HepG2 (cell line): ENCODE results near the gene ZBED6. TPM values are rescaled to one million over a fixed set of nuclear protein-coding genes. Genes with fewer than 3 reads are reported as not detected.
A peak's percentile ranks its signal among the peaks of the same experiment; 100 is the strongest.

Experiments
- EZH2 ChIP-seq: conservative IDR thresholded peaks from 2 replicates; pipeline ENCODE4 v1.6.1; 2012; ENCODE audit warnings: mild to moderate bottlenecking, low read depth, low read length, moderate library complexity
- LCORL ChIP-seq, 2 experiments: fragments of 450-650 bp in 1 of 2; sonication (generic) in 1 of 2; formaldehyde crosslinking in 1 of 2; IDR thresholded peaks; 2 replicates each; pipeline versions ENCODE4 v1.5.0 to v1.6.1; 2017 to 2020; ENCODE audit warnings: antibody characterized with exemption in 1 of 2, missing genetic modification reagents in 1 of 2
- MAFF ChIP-seq: IDR thresholded peaks from 2 replicates; pipeline ENCODE4 v1.6.1; 2011; ENCODE audit warnings: low read depth, low read length, improper control_type of control experiment
- MAFG ChIP-seq: sonication (generic); formaldehyde crosslinking; IDR thresholded peaks from 2 replicates; pipeline ENCODE4 v1.5.1; 2020; ENCODE audit warnings: mild to moderate bottlenecking, missing genetic modification reagents
- MTA1 ChIP-seq: sonication (generic); formaldehyde crosslinking; IDR thresholded peaks from 2 replicates; pipeline ENCODE4 v1.4.0; 2020; ENCODE audit warnings: missing genetic modification reagents, mild to moderate bottlenecking, borderline replicate concordance
- NFKB2 ChIP-seq: sonication (generic); formaldehyde crosslinking; IDR thresholded peaks from 2 replicates; pipeline ENCODE4 v1.4.0; 2020; ENCODE audit warnings: missing genetic modification reagents, borderline replicate concordance
- PHF21A ChIP-seq: sonication (generic); formaldehyde crosslinking; IDR thresholded peaks from 2 replicates; pipeline ENCODE4 v1.5.0; 2020; ENCODE audit warnings: mild to moderate bottlenecking, missing genetic modification reagents
- TAF1 ChIP-seq: sonication (generic); formaldehyde crosslinking; IDR thresholded peaks from 2 replicates; pipeline ENCODE4 v1.4.0; 2020; ENCODE audit warnings: missing genetic modification reagents
- TBP ChIP-seq: sonication (generic); formaldehyde crosslinking; IDR thresholded peaks from 2 replicates; pipeline ENCODE4 v1.5.0; 2020; ENCODE audit warnings: missing genetic modification reagents
- ZNF354B ChIP-seq: sonication (generic); formaldehyde crosslinking; IDR thresholded peaks from 2 replicates; pipeline ENCODE4 v1.8.0; 2022; ENCODE audit warnings: mild to moderate bottlenecking, missing genetic modification reagents
- ZNF615 ChIP-seq: sonication (generic); formaldehyde crosslinking; IDR thresholded peaks from 2 replicates; pipeline ENCODE4 v1.5.0; 2020; ENCODE audit warnings: mild to moderate bottlenecking, missing genetic modification reagents, borderline replicate concordance
- ZNF790 ChIP-seq: sonication (generic); formaldehyde crosslinking; IDR thresholded peaks from 2 replicates; pipeline ENCODE4 v1.8.0; 2022; ENCODE audit warnings: missing genetic modification reagents, mild to moderate bottlenecking, borderline replicate concordance
- polyA plus RNA-seq, 8 experiments: library from polyadenylated mRNA; depleted of rRNA in 3 of 8; stranded (reverse) in 7 of 8; unstranded in 1 of 8; fragments of >200 nt; fragmentation: Illumina TruSeq in 4 of 8; extraction: Trizol in 4 of 8; gene quantifications; 2 replicates each; pipeline versions ENCODE4 v1.2.1 to v1.2.3, GENCODE V29; 2011 to 2016; ENCODE audit warnings: low read depth in 4 of 8, missing spikeins in 1 of 8, mixed read lengths in 1 of 8; ENCODE audit not compliant: insufficient read depth in 1 of 8
- total RNA-seq, 5 experiments: library from RNA; depleted of rRNA; stranded (reverse); fragments of >200 nt; fragmentation: Illumina TruSeq; extraction: Trizol; gene quantifications; 2 replicates each; pipeline ENCODE4 v1.2.3, GENCODE V29; 2016; ENCODE audit warnings: low read depth in 1 of 5
- TF ChIP-seq, protein P1 (sequence below): sonication (generic); formaldehyde crosslinking; IDR thresholded peaks from 2 replicates; pipeline ENCODE4 v1.4.0; 2020; ENCODE audit warnings: mild to moderate bottlenecking, missing genetic modification reagents
- TF ChIP-seq, protein P2 (sequence below): sonication (generic); formaldehyde crosslinking; IDR thresholded peaks from 2 replicates; pipeline ENCODE4 v1.5.0; 2020; ENCODE audit warnings: mild to moderate bottlenecking, missing genetic modification reagents
- TF ChIP-seq, protein P3 (sequence below): IDR thresholded peaks from 2 replicates; pipeline ENCODE4 v1.6.1; 2016; ENCODE audit warnings: low read depth, missing genetic modification reagents, missing compliant biosample characterization

ZBED6 gene
- total and polyA plus RNA-seq, 2 of the 13 experiments (the other 11 are each of a cell fraction or from before 2014, with no cell fraction given), result 9.3 to 12.5 TPM

DNA sequence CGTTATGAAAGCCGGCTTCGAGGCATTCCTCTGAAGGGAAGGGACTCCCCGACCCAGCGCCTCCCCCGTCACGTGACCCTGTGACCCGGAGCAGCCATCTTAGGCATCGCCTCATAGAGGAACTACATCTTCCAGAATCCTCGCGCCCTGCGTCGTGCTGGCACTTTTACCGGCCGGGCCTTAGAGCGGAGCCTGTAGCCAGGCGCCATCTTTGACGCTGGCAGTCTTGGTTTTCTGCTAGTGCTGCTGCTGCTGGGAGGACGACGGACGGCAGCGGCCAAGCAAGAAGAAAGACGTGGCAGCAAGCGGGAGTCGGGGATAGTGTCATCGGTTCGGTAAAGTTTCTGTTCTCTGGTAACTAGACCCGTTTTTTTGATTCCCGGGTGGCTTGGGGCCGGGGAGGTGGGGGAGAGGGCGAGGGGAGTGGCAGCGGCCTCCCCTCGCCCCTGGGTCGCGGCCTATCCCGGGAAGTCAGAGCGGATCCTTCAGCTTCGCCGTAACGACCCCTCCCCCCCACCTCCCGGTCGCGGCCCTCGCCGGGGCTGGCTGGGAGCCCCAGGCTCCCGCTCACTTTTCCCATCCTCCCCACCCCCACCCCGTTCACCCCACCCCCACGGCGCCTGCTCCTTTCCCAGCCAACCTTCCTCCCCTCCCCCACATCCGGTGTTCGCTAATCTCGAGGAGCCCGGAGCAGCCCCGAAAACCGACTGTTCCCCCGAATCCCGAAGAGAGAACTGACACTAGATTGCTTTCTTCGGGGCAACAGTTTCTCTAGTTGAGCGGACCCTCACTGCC is at the start of gene ZBED6, which contains the start of gene ZC3H11A (continued):
- TF ChIP-seq, protein P1, sequence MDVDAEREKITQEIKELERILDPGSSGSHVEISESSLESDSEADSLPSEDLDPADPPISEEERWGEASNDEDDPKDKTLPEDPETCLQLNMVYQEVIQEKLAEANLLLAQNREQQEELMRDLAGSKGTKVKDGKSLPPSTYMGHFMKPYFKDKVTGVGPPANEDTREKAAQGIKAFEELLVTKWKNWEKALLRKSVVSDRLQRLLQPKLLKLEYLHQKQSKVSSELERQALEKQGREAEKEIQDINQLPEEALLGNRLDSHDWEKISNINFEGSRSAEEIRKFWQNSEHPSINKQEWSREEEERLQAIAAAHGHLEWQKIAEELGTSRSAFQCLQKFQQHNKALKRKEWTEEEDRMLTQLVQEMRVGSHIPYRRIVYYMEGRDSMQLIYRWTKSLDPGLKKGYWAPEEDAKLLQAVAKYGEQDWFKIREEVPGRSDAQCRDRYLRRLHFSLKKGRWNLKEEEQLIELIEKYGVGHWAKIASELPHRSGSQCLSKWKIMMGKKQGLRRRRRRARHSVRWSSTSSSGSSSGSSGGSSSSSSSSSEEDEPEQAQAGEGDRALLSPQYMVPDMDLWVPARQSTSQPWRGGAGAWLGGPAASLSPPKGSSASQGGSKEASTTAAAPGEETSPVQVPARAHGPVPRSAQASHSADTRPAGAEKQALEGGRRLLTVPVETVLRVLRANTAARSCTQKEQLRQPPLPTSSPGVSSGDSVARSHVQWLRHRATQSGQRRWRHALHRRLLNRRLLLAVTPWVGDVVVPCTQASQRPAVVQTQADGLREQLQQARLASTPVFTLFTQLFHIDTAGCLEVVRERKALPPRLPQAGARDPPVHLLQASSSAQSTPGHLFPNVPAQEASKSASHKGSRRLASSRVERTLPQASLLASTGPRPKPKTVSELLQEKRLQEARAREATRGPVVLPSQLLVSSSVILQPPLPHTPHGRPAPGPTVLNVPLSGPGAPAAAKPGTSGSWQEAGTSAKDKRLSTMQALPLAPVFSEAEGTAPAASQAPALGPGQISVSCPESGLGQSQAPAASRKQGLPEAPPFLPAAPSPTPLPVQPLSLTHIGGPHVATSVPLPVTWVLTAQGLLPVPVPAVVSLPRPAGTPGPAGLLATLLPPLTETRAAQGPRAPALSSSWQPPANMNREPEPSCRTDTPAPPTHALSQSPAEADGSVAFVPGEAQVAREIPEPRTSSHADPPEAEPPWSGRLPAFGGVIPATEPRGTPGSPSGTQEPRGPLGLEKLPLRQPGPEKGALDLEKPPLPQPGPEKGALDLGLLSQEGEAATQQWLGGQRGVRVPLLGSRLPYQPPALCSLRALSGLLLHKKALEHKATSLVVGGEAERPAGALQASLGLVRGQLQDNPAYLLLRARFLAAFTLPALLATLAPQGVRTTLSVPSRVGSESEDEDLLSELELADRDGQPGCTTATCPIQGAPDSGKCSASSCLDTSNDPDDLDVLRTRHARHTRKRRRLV, result peak; percentile 53; the same call in 1 of the 2 replicates
- TF ChIP-seq LCORL (IDR thresholded peaks at IDR 0.05) (no peak), LCORL (CRISPR knock-in tag; IDR thresholded peaks at IDR 0.05) (0 out of 2 replicates have a peak, but pooled peaks have one; percentile 39), EZH2 (no peak), TAF1 (CRISPR knock-in tag) (peak; percentile 61; the same call in 1 of the 2 replicates), TBP (no peak), ZNF790 (CRISPR knock-in tag) (no peak), ZNF354B (CRISPR knock-in tag) (no peak), ZNF615 (CRISPR knock-in tag) (no peak), MAFF (peak; percentile 22; the same call in 1 of the 2 replicates), MAFG (CRISPR knock-in tag) (no peak), MTA1 (CRISPR knock-in tag) (0 out of 2 replicates have a peak, but pooled peaks have one; percentile 36), NFKB2 (CRISPR knock-in tag) (peak; percentile 80; the same call in 1 of the 2 replicates), PHF21A (peak; percentile 42; the same call in 1 of the 2 replicates)
- TF ChIP-seq, protein P2, sequence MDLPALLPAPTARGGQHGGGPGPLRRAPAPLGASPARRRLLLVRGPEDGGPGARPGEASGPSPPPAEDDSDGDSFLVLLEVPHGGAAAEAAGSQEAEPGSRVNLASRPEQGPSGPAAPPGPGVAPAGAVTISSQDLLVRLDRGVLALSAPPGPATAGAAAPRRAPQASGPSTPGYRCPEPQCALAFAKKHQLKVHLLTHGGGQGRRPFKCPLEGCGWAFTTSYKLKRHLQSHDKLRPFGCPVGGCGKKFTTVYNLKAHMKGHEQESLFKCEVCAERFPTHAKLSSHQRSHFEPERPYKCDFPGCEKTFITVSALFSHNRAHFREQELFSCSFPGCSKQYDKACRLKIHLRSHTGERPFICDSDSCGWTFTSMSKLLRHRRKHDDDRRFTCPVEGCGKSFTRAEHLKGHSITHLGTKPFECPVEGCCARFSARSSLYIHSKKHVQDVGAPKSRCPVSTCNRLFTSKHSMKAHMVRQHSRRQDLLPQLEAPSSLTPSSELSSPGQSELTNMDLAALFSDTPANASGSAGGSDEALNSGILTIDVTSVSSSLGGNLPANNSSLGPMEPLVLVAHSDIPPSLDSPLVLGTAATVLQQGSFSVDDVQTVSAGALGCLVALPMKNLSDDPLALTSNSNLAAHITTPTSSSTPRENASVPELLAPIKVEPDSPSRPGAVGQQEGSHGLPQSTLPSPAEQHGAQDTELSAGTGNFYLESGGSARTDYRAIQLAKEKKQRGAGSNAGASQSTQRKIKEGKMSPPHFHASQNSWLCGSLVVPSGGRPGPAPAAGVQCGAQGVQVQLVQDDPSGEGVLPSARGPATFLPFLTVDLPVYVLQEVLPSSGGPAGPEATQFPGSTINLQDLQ (CRISPR knock-in tag), result no peak
- TF ChIP-seq, protein P3, sequence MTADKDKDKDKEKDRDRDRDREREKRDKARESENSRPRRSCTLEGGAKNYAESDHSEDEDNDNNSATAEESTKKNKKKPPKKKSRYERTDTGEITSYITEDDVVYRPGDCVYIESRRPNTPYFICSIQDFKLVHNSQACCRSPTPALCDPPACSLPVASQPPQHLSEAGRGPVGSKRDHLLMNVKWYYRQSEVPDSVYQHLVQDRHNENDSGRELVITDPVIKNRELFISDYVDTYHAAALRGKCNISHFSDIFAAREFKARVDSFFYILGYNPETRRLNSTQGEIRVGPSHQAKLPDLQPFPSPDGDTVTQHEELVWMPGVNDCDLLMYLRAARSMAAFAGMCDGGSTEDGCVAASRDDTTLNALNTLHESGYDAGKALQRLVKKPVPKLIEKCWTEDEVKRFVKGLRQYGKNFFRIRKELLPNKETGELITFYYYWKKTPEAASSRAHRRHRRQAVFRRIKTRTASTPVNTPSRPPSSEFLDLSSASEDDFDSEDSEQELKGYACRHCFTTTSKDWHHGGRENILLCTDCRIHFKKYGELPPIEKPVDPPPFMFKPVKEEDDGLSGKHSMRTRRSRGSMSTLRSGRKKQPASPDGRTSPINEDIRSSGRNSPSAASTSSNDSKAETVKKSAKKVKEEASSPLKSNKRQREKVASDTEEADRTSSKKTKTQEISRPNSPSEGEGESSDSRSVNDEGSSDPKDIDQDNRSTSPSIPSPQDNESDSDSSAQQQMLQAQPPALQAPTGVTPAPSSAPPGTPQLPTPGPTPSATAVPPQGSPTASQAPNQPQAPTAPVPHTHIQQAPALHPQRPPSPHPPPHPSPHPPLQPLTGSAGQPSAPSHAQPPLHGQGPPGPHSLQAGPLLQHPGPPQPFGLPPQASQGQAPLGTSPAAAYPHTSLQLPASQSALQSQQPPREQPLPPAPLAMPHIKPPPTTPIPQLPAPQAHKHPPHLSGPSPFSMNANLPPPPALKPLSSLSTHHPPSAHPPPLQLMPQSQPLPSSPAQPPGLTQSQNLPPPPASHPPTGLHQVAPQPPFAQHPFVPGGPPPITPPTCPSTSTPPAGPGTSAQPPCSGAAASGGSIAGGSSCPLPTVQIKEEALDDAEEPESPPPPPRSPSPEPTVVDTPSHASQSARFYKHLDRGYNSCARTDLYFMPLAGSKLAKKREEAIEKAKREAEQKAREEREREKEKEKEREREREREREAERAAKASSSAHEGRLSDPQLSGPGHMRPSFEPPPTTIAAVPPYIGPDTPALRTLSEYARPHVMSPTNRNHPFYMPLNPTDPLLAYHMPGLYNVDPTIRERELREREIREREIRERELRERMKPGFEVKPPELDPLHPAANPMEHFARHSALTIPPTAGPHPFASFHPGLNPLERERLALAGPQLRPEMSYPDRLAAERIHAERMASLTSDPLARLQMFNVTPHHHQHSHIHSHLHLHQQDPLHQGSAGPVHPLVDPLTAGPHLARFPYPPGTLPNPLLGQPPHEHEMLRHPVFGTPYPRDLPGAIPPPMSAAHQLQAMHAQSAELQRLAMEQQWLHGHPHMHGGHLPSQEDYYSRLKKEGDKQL (CRISPR knock-in tag), result no peak
